ENCODE results near the gene SYPL2. TPM values are rescaled to one million over a fixed set of nuclear protein-coding genes. Genes with fewer than 3 reads are reported as not detected.
A peak's percentile ranks its signal among the peaks of the same experiment; 100 is the strongest.

SYPL2 gene
- total RNA-seq, 1 donor from 2014 or later: not detected

DNA sequence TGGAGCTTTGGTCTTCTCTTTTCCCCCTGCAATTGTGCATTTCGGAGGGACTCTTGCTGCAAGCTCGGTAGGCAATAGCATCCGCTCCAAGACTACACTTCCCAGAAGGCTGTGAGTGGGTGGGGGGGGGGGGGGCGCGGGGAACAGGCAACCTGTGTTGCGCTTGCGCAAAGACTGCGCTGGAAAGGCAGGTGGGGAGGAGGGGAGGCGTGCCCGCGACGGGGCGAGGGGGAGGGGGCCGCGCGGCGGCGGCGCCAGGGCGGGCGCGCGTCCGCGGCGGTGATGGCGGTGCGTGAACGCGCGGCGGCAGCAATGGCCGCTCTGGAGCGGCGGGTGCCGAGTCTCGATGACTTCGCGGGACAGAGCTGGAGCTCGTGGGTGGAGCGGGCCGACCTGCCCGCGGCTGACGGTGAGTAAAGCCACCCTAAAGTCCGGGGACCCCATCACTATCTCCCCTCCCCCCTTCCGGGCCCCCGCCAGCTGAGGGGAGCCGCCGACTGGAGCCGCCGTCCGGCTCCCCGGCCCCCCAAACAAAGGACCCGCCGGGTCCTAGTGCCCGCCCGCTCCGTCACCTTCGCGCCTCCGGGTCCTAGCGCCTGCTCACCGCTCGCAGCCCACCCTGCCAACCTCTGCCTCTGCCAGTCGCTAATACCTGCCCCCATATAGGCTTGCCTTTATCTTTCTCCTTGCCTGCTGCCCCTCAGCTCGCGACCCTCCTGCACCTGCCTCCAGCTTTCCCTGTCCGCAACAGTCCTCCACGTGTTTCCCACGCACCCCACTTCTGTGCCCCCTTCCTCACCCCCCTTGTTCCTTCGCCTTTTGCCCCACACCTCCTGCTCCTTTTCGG is 17.5 kb downstream of the SYPL2 start, which contains the start of gene ATXN7L2:
Gene ATXN7L2 (plus strand): TSS at position 234 of the 847 bp plus-strand sequence. CDS start 49 bp downstream, at position 283.
- H3K4me1 Mint-ChIP-seq (ENCODE audit: unreplicated experiment): peaks cover 7% of the 10 kb centered on the region
- no peaks in the 10 kb centered on the region for H3K9me3 Mint-ChIP-seq (ENCODE audit: unreplicated experiment)
- H3K27me3 Mint-ChIP-seq (ENCODE audit: unreplicated experiment): peaks cover 25% of the 10 kb centered on the region
- H3K36me3 Mint-ChIP-seq (ENCODE audit: low read depth, unreplicated experiment): peaks cover 9% of the 10 kb centered on the region
- peak; percentile 95 for DNase-seq (ENCODE audit: low spot score)
- TF ChIP-seq, protein P1, sequence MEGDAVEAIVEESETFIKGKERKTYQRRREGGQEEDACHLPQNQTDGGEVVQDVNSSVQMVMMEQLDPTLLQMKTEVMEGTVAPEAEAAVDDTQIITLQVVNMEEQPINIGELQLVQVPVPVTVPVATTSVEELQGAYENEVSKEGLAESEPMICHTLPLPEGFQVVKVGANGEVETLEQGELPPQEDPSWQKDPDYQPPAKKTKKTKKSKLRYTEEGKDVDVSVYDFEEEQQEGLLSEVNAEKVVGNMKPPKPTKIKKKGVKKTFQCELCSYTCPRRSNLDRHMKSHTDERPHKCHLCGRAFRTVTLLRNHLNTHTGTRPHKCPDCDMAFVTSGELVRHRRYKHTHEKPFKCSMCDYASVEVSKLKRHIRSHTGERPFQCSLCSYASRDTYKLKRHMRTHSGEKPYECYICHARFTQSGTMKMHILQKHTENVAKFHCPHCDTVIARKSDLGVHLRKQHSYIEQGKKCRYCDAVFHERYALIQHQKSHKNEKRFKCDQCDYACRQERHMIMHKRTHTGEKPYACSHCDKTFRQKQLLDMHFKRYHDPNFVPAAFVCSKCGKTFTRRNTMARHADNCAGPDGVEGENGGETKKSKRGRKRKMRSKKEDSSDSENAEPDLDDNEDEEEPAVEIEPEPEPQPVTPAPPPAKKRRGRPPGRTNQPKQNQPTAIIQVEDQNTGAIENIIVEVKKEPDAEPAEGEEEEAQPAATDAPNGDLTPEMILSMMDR (IDR thresholded peaks at IDR 0.05; ENCODE audit: unreplicated experiment): no peak
- H3K4me3 Mint-ChIP-seq (ENCODE audit: unreplicated experiment): peak within 1 kb of the TSS; percentile 90
- H3K27ac Mint-ChIP-seq (ENCODE audit: unreplicated experiment): peak within 1 kb of the TSS; percentile 87

DNA sequence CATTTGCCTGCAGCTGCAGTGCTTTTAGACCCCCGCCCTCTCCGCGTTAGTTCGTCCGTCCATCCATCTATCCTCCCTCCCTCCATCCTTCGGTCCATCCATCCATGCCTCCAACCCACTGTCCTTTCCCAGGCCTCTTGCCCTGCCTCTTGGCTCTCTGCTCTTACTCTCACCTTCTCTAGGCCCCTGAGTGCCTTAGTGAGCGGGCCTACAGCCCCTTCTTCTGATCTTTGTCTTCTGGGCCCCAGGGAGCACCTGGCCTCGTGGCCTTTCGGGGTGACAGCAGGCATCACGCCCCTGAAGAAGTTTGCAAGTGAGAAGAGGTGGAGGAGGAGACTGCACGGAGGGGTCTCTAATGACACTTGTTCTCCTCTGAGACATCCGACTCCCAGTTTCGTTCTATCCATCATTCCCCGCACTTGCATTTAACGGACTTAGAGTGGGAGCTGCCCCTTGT is 18.2 kb downstream of the SYPL2 start:
- peaks cover 7% of the 10 kb centered on the region for H3K4me1 Mint-ChIP-seq (ENCODE audit: unreplicated experiment)
- peaks cover 25% of the 10 kb centered on the region for H3K27me3 Mint-ChIP-seq (ENCODE audit: unreplicated experiment)
- H3K27ac Mint-ChIP-seq (ENCODE audit: unreplicated experiment): peak overlapping the region; percentile 87
- H3K4me3 Mint-ChIP-seq (ENCODE audit: unreplicated experiment): peak overlapping the region; percentile 90
- TF ChIP-seq, protein P1 (IDR thresholded peaks at IDR 0.05; ENCODE audit: unreplicated experiment): no peak
- H3K36me3 Mint-ChIP-seq (ENCODE audit: low read depth, unreplicated experiment): peaks cover 9% of the 10 kb centered on the region
- DNase-seq (ENCODE audit: low spot score): no peak
- no peaks in the 10 kb centered on the region for H3K9me3 Mint-ChIP-seq (ENCODE audit: unreplicated experiment)

DNA sequence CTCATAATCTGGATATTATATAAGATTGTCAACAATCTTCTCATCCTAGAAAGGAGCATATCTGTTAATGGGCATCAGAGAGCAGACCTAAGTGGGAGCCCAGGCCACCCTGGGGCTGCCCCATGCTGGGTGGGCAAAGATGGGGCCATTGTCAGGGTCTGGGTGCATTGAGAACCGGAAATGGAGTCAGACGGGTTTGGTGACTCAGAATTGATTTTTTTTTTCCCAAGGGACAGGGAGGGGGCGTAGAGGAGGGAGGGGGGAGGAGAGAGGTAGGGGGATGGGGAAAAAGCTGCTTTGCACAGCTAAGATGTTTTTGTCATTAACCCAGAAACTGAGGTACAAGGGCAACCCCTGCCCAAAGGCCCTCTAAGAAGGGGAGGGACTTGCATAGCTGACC is 18.7 kb downstream of the SYPL2 start:
- peak overlapping the region; percentile 87 for H3K27ac Mint-ChIP-seq (ENCODE audit: unreplicated experiment)
- H3K4me1 Mint-ChIP-seq (ENCODE audit: unreplicated experiment): peaks cover 7% of the 10 kb centered on the region
- H3K27me3 Mint-ChIP-seq (ENCODE audit: unreplicated experiment): peaks cover 25% of the 10 kb centered on the region
- H3K9me3 Mint-ChIP-seq (ENCODE audit: unreplicated experiment): no peaks in the 10 kb centered on the region
- peaks cover 9% of the 10 kb centered on the region for H3K36me3 Mint-ChIP-seq (ENCODE audit: low read depth, unreplicated experiment)
- TF ChIP-seq, protein P1 (IDR thresholded peaks at IDR 0.05; ENCODE audit: unreplicated experiment): no peak
- H3K4me3 Mint-ChIP-seq (ENCODE audit: unreplicated experiment): peak overlapping the region; percentile 90
- no peak for DNase-seq (ENCODE audit: low spot score)

DNA sequence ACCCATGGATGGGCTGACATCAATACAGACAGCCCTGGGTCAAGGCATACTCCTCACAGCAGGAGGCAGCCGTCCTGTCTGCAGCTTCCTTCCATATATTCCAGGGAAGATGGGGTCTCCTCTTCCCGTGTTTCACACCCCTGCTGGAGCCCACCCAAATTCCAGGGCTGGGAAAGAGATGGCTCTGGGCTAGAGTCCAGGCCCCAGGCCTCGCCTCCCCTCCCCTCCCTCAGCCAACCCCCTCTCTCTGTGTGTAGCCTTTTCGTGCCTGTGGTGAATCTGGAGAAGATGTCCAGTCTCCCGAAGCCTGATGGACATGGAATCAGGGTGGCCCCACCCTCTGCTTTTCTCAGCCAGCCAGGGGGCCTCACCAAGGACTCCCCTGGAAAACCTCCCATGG is 20.9 kb downstream of the SYPL2 start:
- peaks cover 7% of the 10 kb centered on the region for H3K4me1 Mint-ChIP-seq (ENCODE audit: unreplicated experiment)
- no peak overlapping the region for H3K27ac Mint-ChIP-seq (ENCODE audit: unreplicated experiment)
- H3K9me3 Mint-ChIP-seq (ENCODE audit: unreplicated experiment): no peaks in the 10 kb centered on the region
- no peak for DNase-seq (ENCODE audit: low spot score)
- no peaks in the 10 kb centered on the region for H3K36me3 Mint-ChIP-seq (ENCODE audit: low read depth, unreplicated experiment)
- H3K27me3 Mint-ChIP-seq (ENCODE audit: unreplicated experiment): peaks cover 28% of the 10 kb centered on the region
- TF ChIP-seq, protein P1 (IDR thresholded peaks at IDR 0.05; ENCODE audit: unreplicated experiment): no peak
- no peak overlapping the region for H3K4me3 Mint-ChIP-seq (ENCODE audit: unreplicated experiment)

DNA sequence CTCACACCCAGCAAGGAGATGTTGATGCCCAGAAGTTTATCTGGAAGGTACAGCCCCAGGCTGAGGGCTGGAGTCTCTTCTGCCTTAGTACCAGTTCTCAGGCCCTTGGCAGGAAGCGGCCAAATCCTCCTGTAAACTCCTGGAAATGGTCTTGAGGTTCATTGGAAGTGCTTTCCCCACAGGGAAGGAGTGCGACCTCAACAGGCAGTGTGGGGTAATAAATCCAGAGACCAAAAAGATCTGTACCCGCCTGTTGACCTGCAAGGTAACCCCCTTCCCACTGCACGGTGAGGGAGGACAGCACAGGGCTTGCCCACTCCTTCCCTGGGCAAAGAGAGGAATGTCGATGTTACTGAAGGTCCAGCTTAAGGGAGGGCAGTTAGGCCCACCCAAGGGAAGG is 21.9 kb downstream of the SYPL2 start:
- Mint-ChIP-seq H3K4me1 (ENCODE audit: unreplicated experiment) (peaks cover 7% of the 10 kb centered on the region), H3K4me3 (ENCODE audit: unreplicated experiment) (no peak overlapping the region), H3K9me3 (ENCODE audit: unreplicated experiment) (no peaks in the 10 kb centered on the region), H3K36me3 (ENCODE audit: low read depth, unreplicated experiment) (no peaks in the 10 kb centered on the region), H3K27me3 (ENCODE audit: unreplicated experiment) (peaks cover 24% of the 10 kb centered on the region), H3K27ac (ENCODE audit: unreplicated experiment) (no peak overlapping the region)
- DNase-seq (ENCODE audit: low spot score): no peak
- TF ChIP-seq, protein P1 (IDR thresholded peaks at IDR 0.05; ENCODE audit: unreplicated experiment): no peak

All from endothelial cell (in vitro differentiated cells).